H1 (cell line): ENCODE results near the gene GMIP.
"Not testable (repeated sequence)": the region's sequence is repeated elsewhere in the genome, so short reads cannot be mapped to it uniquely, and the experiment has no call there.

Source experiments
- POLR2A ChIP-seq, 2 experiments: IDR thresholded peaks; 1 replicate in 1 of 2; 2 replicates in 1 of 2; pipeline ENCODE4 v1.6.1; 2011; ENCODE audit warnings: low read depth in 2 of 2, low read length in 2 of 2, mild to moderate bottlenecking in 2 of 2; ENCODE audit errors: control extremely low read depth in 1 of 2
- TF ChIP-seq, protein P1 (sequence below): IDR thresholded peaks from 2 replicates; pipeline ENCODE4 v1.6.1; 2012; ENCODE audit warnings: inconsistent platforms

- not testable (repeated sequence) for TF ChIP-seq POLR2A (IDR thresholded peaks at IDR 0.05; ENCODE audit: control extremely low read depth in 1 of 2, low read depth in 2 of 2, low read length in 2 of 2)
- TF ChIP-seq, protein P1, sequence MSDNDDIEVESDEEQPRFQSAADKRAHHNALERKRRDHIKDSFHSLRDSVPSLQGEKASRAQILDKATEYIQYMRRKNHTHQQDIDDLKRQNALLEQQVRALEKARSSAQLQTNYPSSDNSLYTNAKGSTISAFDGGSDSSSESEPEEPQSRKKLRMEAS, result not testable (repeated sequence)
Measured at GRCh38 chr19:19686119-19686518, 42.7 kb upstream of the GMIP start.
